Mononuclear cell (primary cell): ENCODE results near the gene QKI. TPM values are rescaled to one million over a fixed set of nuclear protein-coding genes. Genes with fewer than 3 reads are reported as not detected.
"Not testable (repeated sequence)": the region's sequence is repeated elsewhere in the genome, so short reads cannot be mapped to it uniquely, and the experiment has no call there.

Source experiments
- H3K27me3 ChIP-seq: 2 replicates; pipeline ENCODE4 v1.6.0; 2011; ENCODE audit warnings: low read length, control low read depth; ENCODE audit not compliant: insufficient read depth
- H3K4me1 ChIP-seq: 2 replicates; pipeline ENCODE4 v1.5.1; 2011; ENCODE audit warnings: mild to moderate bottlenecking, low read length, control low read depth; ENCODE audit not compliant: insufficient read depth
- H3K4me3 ChIP-seq: 2 replicates; pipeline ENCODE4 v1.5.1; 2011; ENCODE audit warnings: mild to moderate bottlenecking, low read length, moderate library complexity
- H3K9me3 ChIP-seq: 2 replicates; pipeline ENCODE4 v1.5.1; 2011; ENCODE audit warnings: low read depth, mild to moderate bottlenecking, control low read depth, low read length
- total RNA-seq: library from RNA; depleted of rRNA; stranded (reverse); fragments of >200 nt; gene quantifications from one replicate; pipeline ENCODE4 v1.2.3, GENCODE V29; 2012

QKI gene
- total RNA-seq, 1 donor, result 167 TPM

GRCh38 chr6:163435023-163435422 lies 20.5 kb downstream of the QKI start:
- Histone ChIP-seq H3K27me3 (no peaks in the 10 kb centered on the region), H3K4me3 (no peak overlapping the region), H3K9me3 (no peaks in the 10 kb centered on the region), H3K4me1 (peaks cover 7% of the 10 kb centered on the region)

GRCh38 chr6:163436843-163437242 lies 22.3 kb downstream of the QKI start:
- Histone ChIP-seq H3K4me1 (peaks cover 11% of the 10 kb centered on the region), H3K27me3 (no peaks in the 10 kb centered on the region), H3K9me3 (no peaks in the 10 kb centered on the region), H3K4me3 (no peak overlapping the region)

GRCh38 chr6:163437466-163437865 lies 22.9 kb downstream of the QKI start:
- Histone ChIP-seq H3K9me3 (no peaks in the 10 kb centered on the region), H3K4me1 (peaks cover 12% of the 10 kb centered on the region), H3K4me3 (no peak overlapping the region), H3K27me3 (no peaks in the 10 kb centered on the region)

GRCh38 chr6:163438298-163438939 lies 23.9 kb downstream of the QKI start:
- peaks cover 12% of the 10 kb centered on the region for H3K4me1 ChIP-seq
- no peaks in the 10 kb centered on the region for H3K9me3 ChIP-seq
- no peak overlapping the region for H3K4me3 ChIP-seq
- no peaks in the 10 kb centered on the region for H3K27me3 ChIP-seq

- Histone ChIP-seq H3K4me3 (no peak overlapping the region), H3K4me1 (peaks cover 12% of the 10 kb centered on the region), H3K27me3 (no peaks in the 10 kb centered on the region), H3K9me3 (no peaks in the 10 kb centered on the region)
Measured at GRCh38 chr6:163438940-163439335, 24.4 kb downstream of the QKI start.

- not testable (repeated sequence) for H3K9me3 ChIP-seq, H3K27me3 ChIP-seq, H3K4me3 ChIP-seq
- peaks cover 12% of the 10 kb centered on the region for H3K4me1 ChIP-seq
Measured at GRCh38 chr6:163439390-163439789, 24.9 kb downstream of the QKI start.

- Histone ChIP-seq H3K4me3 (no peak overlapping the region), H3K4me1 (peaks cover 12% of the 10 kb centered on the region), H3K9me3 (no peaks in the 10 kb centered on the region), H3K27me3 (no peaks in the 10 kb centered on the region)
Measured at GRCh38 chr6:163439997-163440396, 25.5 kb downstream of the QKI start.

GRCh38 chr6:163442336-163442735 lies 27.8 kb downstream of the QKI start:
- Histone ChIP-seq H3K9me3 (no peaks in the 10 kb centered on the region), H3K27me3 (no peaks in the 10 kb centered on the region), H3K4me3 (no peak overlapping the region)

GRCh38 chr6:163444077-163444476 lies 29.6 kb downstream of the QKI start:
- Histone ChIP-seq H3K9me3 (no peaks in the 10 kb centered on the region), H3K4me3 (no peak overlapping the region), H3K4me1 (peaks cover 8% of the 10 kb centered on the region), H3K27me3 (no peaks in the 10 kb centered on the region)

More at GRCh38 chr6:163442336-163442735, 27.8 kb downstream of the QKI start:
- H3K4me1 ChIP-seq, result peaks cover 8% of the 10 kb centered on the region

- Histone ChIP-seq H3K4me3 (no peak overlapping the region), H3K27me3 (no peaks in the 10 kb centered on the region), H3K9me3 (no peaks in the 10 kb centered on the region), H3K4me1 (peaks cover 3% of the 10 kb centered on the region)
Measured at GRCh38 chr6:163446549-163446948, 32.0 kb downstream of the QKI start.

GRCh38 chr6:163449076-163449475 lies 34.6 kb downstream of the QKI start:
- Histone ChIP-seq H3K27me3 (no peaks in the 10 kb centered on the region), H3K4me1 (no peaks in the 10 kb centered on the region), H3K4me3 (no peak overlapping the region), H3K9me3 (no peaks in the 10 kb centered on the region)

- Histone ChIP-seq H3K27me3 (no peaks in the 10 kb centered on the region), H3K4me1 (peaks cover 19% of the 10 kb centered on the region), H3K4me3 (no peak overlapping the region), H3K9me3 (no peaks in the 10 kb centered on the region)
Measured at GRCh38 chr6:163454425-163454824, 39.9 kb downstream of the QKI start.

GRCh38 chr6:163455552-163455951 lies 41.0 kb downstream of the QKI start:
- Histone ChIP-seq H3K4me1 (peaks cover 25% of the 10 kb centered on the region), H3K27me3 (no peaks in the 10 kb centered on the region), H3K4me3 (no peak overlapping the region), H3K9me3 (no peaks in the 10 kb centered on the region)

- Histone ChIP-seq H3K4me1 (peaks cover 29% of the 10 kb centered on the region), H3K9me3 (no peaks in the 10 kb centered on the region), H3K4me3 (no peak overlapping the region), H3K27me3 (no peaks in the 10 kb centered on the region)
Measured at GRCh38 chr6:163457637-163458561, 43.4 kb downstream of the QKI start.

GRCh38 chr6:163459007-163459406 lies 44.5 kb downstream of the QKI start:
- no peak overlapping the region for H3K4me3 ChIP-seq

More at GRCh38 chr6:163459007-163459406, 44.5 kb downstream of the QKI start:
- H3K9me3 ChIP-seq, result no peaks in the 10 kb centered on the region
- no peaks in the 10 kb centered on the region for H3K27me3 ChIP-seq
- H3K4me1 ChIP-seq, result peaks cover 29% of the 10 kb centered on the region
